SU-DHL-6 (cell line): ENCODE results near the gene BUB3.

ENCODE experiments used
- H2AFZ ChIP-seq: fragments of 200-600 bp; sonication (generic); 2 replicates; pipeline ENCODE4 v1.6.1; 2014; ENCODE audit warnings: low read depth, mild to moderate bottlenecking, moderate library complexity, mixed read lengths, antibody characterized with exemption, low read length; ENCODE audit not compliant: severe bottlenecking
- H3F3A ChIP-seq: fragments of 200-600 bp; shearing (Covaris generic); 2 replicates; pipeline ENCODE4 v1.6.0; 2016; ENCODE audit warnings: antibody characterized with exemption, mild to moderate bottlenecking; ENCODE audit not compliant: insufficient read depth
- H3K27ac ChIP-seq: fragments of 200-600 bp; sonication (generic); 2 replicates; pipeline ENCODE4 v1.5.1; 2016; ENCODE audit warnings: low read depth, mild to moderate bottlenecking, low read length, moderate library complexity, mixed read lengths
- H3K27me3 ChIP-seq: fragments of 200-600 bp; sonication (generic), shearing (Covaris generic); 2 replicates; pipeline ENCODE4 v1.6.0; 2014; ENCODE audit warnings: mild to moderate bottlenecking, low read length
- H3K36me3 ChIP-seq: fragments of 200-600 bp; sonication (generic); 2 replicates; pipeline ENCODE4 v1.6.1; 2014; ENCODE audit warnings: mild to moderate bottlenecking, low read length, mixed read lengths
- H3K4me2 ChIP-seq: fragments of 300-600, 200-600 bp; shearing (Covaris generic), sonication (generic); 2 replicates; pipeline ENCODE4 v1.6.0; 2014; ENCODE audit warnings: low read length, low read depth, mild to moderate bottlenecking; ENCODE audit not compliant: poor library complexity, severe bottlenecking
- H3K4me3 ChIP-seq: fragments of 200-600 bp; sonication (generic); 2 replicates; pipeline ENCODE4 v1.5.1; 2014; ENCODE audit warnings: antibody characterized with exemption, low read length, mild to moderate bottlenecking, mixed read lengths; ENCODE audit not compliant: insufficient read depth, poor library complexity, severe bottlenecking
- H3K79me2 ChIP-seq: fragments of 200-600 bp; sonication (generic); 2 replicates; pipeline ENCODE4 v1.6.1; 2014; ENCODE audit warnings: mild to moderate bottlenecking, low read length, moderate library complexity; ENCODE audit not compliant: insufficient read depth
- H3K9ac ChIP-seq: fragments of 200-600 bp; sonication (generic); 2 replicates; pipeline ENCODE4 v1.7.0; 2014; ENCODE audit warnings: mild to moderate bottlenecking, low read length
- H3K9me2 ChIP-seq: fragments of 200-600 bp; sonication (generic); replicated peaks from 2 replicates; pipeline ENCODE4 v1.6.1; 2014; ENCODE audit warnings: low read length; ENCODE audit not compliant: insufficient read depth
- H3K9me3 ChIP-seq: fragments of 200-600 bp; sonication (generic); 2 replicates; pipeline ENCODE4 v1.6.1; 2014; ENCODE audit warnings: low read length, mixed read lengths; ENCODE audit not compliant: insufficient read depth
- H4K20me1 ChIP-seq: fragments of 200-600 bp; sonication (generic); 2 replicates; pipeline ENCODE4 v1.6.1; 2014; ENCODE audit warnings: low read depth, mild to moderate bottlenecking, antibody characterized with exemption, low read length, moderate library complexity, mixed read lengths
- CTCF ChIP-seq: fragments of 200-600 bp; sonication (generic); IDR thresholded peaks from one replicate; pipeline ENCODE4 v1.5.1; 2017; ENCODE audit warnings: antibody characterized with exemption, mild to moderate bottlenecking, low read length, moderate library complexity; ENCODE audit not compliant: insufficient read depth, poor library complexity, severe bottlenecking
- EZH2phosphoT487 ChIP-seq: fragments of 200-600 bp; sonication (generic), shearing (Covaris generic); conservative IDR thresholded peaks from 2 replicates; pipeline ENCODE4 v1.6.1; 2018; ENCODE audit warnings: mild to moderate bottlenecking, antibody characterized with exemption, low read length, moderate library complexity, mixed read lengths

Gene BUB3

DNA sequence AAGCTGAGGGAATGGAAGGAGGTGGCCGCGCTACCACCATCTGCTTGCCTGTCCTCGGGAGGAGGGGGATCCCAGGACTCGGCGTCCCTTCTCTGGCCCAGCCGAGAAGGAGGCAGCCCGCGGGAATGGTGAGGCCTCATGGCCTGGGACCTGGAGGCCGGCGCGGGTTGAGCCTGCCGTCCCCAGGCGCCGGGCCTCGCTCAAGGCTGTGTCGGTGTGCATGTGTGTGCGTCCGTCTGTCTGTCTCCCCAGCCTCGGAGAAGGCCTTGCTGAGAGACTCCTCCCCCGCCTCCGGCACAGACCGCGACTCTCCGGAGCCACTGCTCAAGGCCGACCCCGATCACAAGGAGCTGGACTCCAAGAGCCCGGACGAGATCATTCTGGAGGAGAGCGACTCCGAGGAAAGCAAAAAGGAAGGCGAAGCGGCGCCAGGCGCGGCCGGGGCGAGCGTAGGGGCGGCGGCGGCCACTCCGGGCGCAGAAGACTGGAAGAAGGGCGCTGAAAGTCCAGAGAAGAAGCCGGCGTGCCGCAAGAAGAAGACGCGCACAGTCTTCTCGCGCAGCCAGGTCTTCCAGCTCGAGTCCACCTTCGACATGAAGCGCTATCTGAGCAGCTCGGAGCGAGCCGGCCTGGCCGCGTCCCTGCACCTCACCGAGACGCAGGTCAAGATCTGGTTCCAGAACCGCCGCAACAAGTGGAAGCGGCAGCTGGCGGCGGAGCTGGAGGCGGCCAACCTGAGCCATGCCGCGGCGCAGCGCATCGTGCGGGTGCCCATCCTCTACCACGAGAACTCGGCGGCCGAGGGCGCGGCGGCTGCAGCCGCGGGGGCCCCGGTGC is 17.2 kb upstream of the BUB3 start:
- H3K9me3 ChIP-seq, result no peaks in the 10 kb centered on the region
- H4K20me1 ChIP-seq, result no peaks in the 10 kb centered on the region
- no peaks in the 10 kb centered on the region for H3K36me3 ChIP-seq
- H3K79me2 ChIP-seq, result no peaks in the 10 kb centered on the region
- no peaks in the 10 kb centered on the region for H3K9me2 ChIP-seq
- H3F3A ChIP-seq, result no peaks in the 10 kb centered on the region
- no peak overlapping the region for H3K4me3 ChIP-seq
- no peak overlapping the region for H3K9ac ChIP-seq
- no peak overlapping the region for H2AFZ ChIP-seq
- H3K27ac ChIP-seq, result no peak overlapping the region
- no peak overlapping the region for H3K4me2 ChIP-seq
- H3K27me3 ChIP-seq, result no peaks in the 10 kb centered on the region
- TF ChIP-seq EZH2phosphoT487 (no peak), CTCF (no peak)

- no peaks in the 10 kb centered on the region for H3K36me3 ChIP-seq
- H3K9ac ChIP-seq, result no peak overlapping the region
- H3K9me3 ChIP-seq, result no peaks in the 10 kb centered on the region
- H2AFZ ChIP-seq, result no peak overlapping the region
- H3F3A ChIP-seq, result no peaks in the 10 kb centered on the region
- TF ChIP-seq CTCF, result no peak
- TF ChIP-seq EZH2phosphoT487, result no peak
- H3K27me3 ChIP-seq, result no peaks in the 10 kb centered on the region
- no peaks in the 10 kb centered on the region for H4K20me1 ChIP-seq
- no peaks in the 10 kb centered on the region for H3K79me2 ChIP-seq
- H3K4me2 ChIP-seq, result no peak overlapping the region
- H3K4me3 ChIP-seq, result no peak overlapping the region
- H3K9me2 ChIP-seq, result no peaks in the 10 kb centered on the region
- H3K27ac ChIP-seq, result no peak overlapping the region
Measured at GRCh38 chr10:123139165-123139520, 15.1 kb upstream of the BUB3 start.

DNA sequence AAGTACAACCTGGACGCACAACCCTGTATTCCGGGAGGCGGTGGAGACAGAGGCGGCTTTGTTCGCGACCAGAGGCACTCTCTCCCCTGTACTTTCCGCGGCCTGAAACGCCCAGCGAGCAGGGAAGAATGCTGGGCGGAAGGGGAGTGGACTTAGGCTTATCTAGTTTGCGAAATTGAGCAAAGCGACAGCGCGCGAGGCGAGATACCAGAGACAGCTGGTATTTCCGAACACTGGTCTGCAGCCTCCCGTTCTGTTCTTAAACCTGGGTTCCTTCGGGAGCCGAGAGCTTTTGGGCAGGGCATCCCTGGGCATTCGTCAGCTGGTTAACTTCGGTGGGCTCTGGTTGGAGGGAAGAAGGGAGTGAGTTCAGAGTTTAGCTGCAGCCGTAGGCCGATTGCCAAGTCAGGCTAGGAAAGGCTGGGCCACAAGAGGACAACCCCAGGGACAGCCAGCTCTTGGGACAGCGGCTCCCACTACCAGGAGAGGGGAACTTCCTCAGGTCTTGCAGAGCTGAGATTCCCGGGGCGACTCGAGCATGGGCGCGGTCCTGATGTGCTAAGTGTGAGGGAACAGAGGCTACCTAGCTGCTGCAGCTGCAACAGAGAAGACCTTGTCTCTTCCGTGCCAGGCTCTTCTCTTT is 14.6 kb upstream of the BUB3 start:
- Histone ChIP-seq H3K27ac (no peak overlapping the region), H3K9ac (no peak overlapping the region), H3K79me2 (no peaks in the 10 kb centered on the region), H3K9me3 (no peaks in the 10 kb centered on the region), H3K36me3 (no peaks in the 10 kb centered on the region), H3K27me3 (no peaks in the 10 kb centered on the region), H4K20me1 (no peaks in the 10 kb centered on the region), H3K9me2 (no peaks in the 10 kb centered on the region), H3K4me3 (no peak overlapping the region), H3F3A (no peaks in the 10 kb centered on the region), H3K4me2 (no peak overlapping the region), H2AFZ (no peak overlapping the region)
- TF ChIP-seq EZH2phosphoT487 (no peak), CTCF (no peak)
